Measurements from ENCODE around the gene ABCC11.

The ABCC11 gene

GRCh38 chr16:48274476-48274875 is 27.1 kb upstream of the ABCC11 start:
- no CpG with 5 or more reads among the region's 1 CpG for WGBS (ENCODE audit: insufficient coverage)
- no peaks in the 10 kb centered on the region for H3K9me3 ChIP-seq (ENCODE audit: control extremely low read depth in 1 of 5, control insufficient read depth in 4 of 5, insufficient read depth in 2 of 5, low read depth in 1 of 5, low read length in 4 of 5)
- no peak for DNase-seq
- ChIA-PET CTCF (no interaction called here), POLR2A (no interaction called here)
- H3K27ac ChIP-seq (ENCODE audit: insufficient read depth in 1 of 2, low read depth in 1 of 2, low read length in 2 of 2, poor library complexity in 1 of 2, severe bottlenecking in 2 of 2): no peak overlapping the region
- H3K4me1 ChIP-seq (ENCODE audit: control extremely low read depth in 1 of 4, control insufficient read depth in 4 of 4, insufficient read depth in 4 of 4, low read length in 3 of 4): peaks cover 0 to 4% (median under 1%) of the 10 kb centered on the region in 4 experiments
- no peak overlapping the region for H3K4me3 ChIP-seq (ENCODE audit: control insufficient read depth in 1 of 7, extremely low read depth in 1 of 7, insufficient read depth in 4 of 7, low read depth in 2 of 7, low read length in 6 of 7)
- peaks cover 15 to 43% (median 32%) of the 10 kb centered on the region in 4 experiments for H3K36me3 ChIP-seq (ENCODE audit: control insufficient read depth in 4 of 4, insufficient read depth in 4 of 4, low read length in 3 of 4)
- H3K27me3 ChIP-seq (replicated peaks in 2 of 5; ENCODE audit: control insufficient read depth in 4 of 5, insufficient read depth in 5 of 5, low read length in 4 of 5): no peaks in the 10 kb centered on the region

- no peak overlapping the region for H3K4me3 ChIP-seq (ENCODE audit: control insufficient read depth in 1 of 7, extremely low read depth in 1 of 7, insufficient read depth in 4 of 7, low read depth in 2 of 7, low read length in 6 of 7)
- H3K27me3 ChIP-seq (replicated peaks in 2 of 5; ENCODE audit: control insufficient read depth in 4 of 5, insufficient read depth in 5 of 5, low read length in 4 of 5): no peaks in the 10 kb centered on the region
- CTCF ChIA-PET: interaction anchor here (1.2 to 1.4 kb wide), 3 partner anchors 14 to 350 kb away, joined by 3 to 4 read pairs (median 3); no protein-coding TSS in a partner anchor
- peaks cover 15 to 38% (median 26%) of the 10 kb centered on the region in 4 experiments for H3K36me3 ChIP-seq (ENCODE audit: control insufficient read depth in 4 of 4, insufficient read depth in 4 of 4, low read length in 3 of 4)
- H3K4me1 ChIP-seq (ENCODE audit: control extremely low read depth in 1 of 4, control insufficient read depth in 4 of 4, insufficient read depth in 4 of 4, low read length in 3 of 4): no peaks in the 10 kb centered on the region
- WGBS (ENCODE audit: insufficient coverage): 97% methylated on average over 5 of the region's 8 CpGs
- H3K9me3 ChIP-seq (ENCODE audit: control extremely low read depth in 1 of 5, control insufficient read depth in 4 of 5, insufficient read depth in 2 of 5, low read depth in 1 of 5, low read length in 4 of 5): no peaks in the 10 kb centered on the region
- POLR2A ChIA-PET: no interaction called here
- H3K27ac ChIP-seq (ENCODE audit: insufficient read depth in 1 of 2, low read depth in 1 of 2, low read length in 2 of 2, poor library complexity in 1 of 2, severe bottlenecking in 2 of 2): no peak overlapping the region
- no peak for DNase-seq
Measured at GRCh38 chr16:48272837-48273421, 25.6 kb upstream of the ABCC11 start.

GRCh38 chr16:48271728-48272127 is 24.4 kb upstream of the ABCC11 start:
- CTCF ChIA-PET: interaction anchor here (1.4 kb wide), 1 partner anchor 15 kb away, joined by 3 read pairs; no protein-coding TSS in a partner anchor
- no peaks in the 10 kb centered on the region for H3K9me3 ChIP-seq (ENCODE audit: control extremely low read depth in 1 of 5, control insufficient read depth in 4 of 5, insufficient read depth in 2 of 5, low read depth in 1 of 5, low read length in 4 of 5)
- DNase-seq: peak in 1 of 3 donors; percentile 3
- no peaks in the 10 kb centered on the region for H3K4me1 ChIP-seq (ENCODE audit: control extremely low read depth in 1 of 4, control insufficient read depth in 4 of 4, insufficient read depth in 4 of 4, low read length in 3 of 4)
- H3K27ac ChIP-seq (ENCODE audit: insufficient read depth in 1 of 2, low read depth in 1 of 2, low read length in 2 of 2, poor library complexity in 1 of 2, severe bottlenecking in 2 of 2): no peak overlapping the region
- no peaks in the 10 kb centered on the region for H3K27me3 ChIP-seq (replicated peaks in 2 of 5; ENCODE audit: control insufficient read depth in 4 of 5, insufficient read depth in 5 of 5, low read length in 4 of 5)
- POLR2A ChIA-PET: no interaction called here
- H3K4me3 ChIP-seq (ENCODE audit: control insufficient read depth in 1 of 7, extremely low read depth in 1 of 7, insufficient read depth in 4 of 7, low read depth in 2 of 7, low read length in 6 of 7): no peak overlapping the region
- WGBS (ENCODE audit: insufficient coverage): 100% methylated on average over 2 of the region's 5 CpGs
- peaks cover 12 to 34% (median 24%) of the 10 kb centered on the region in 4 experiments for H3K36me3 ChIP-seq (ENCODE audit: control insufficient read depth in 4 of 4, insufficient read depth in 4 of 4, low read length in 3 of 4)

GRCh38 chr16:48269011-48269410 is 21.7 kb upstream of the ABCC11 start:
- Histone ChIP-seq H3K4me3 (ENCODE audit: control insufficient read depth in 1 of 7, extremely low read depth in 1 of 7, insufficient read depth in 4 of 7, low read depth in 2 of 7, low read length in 6 of 7) (no peak overlapping the region), H3K36me3 (ENCODE audit: control insufficient read depth in 4 of 4, insufficient read depth in 4 of 4, low read length in 3 of 4) (peaks cover 10 to 47% (median 17%) of the 10 kb centered on the region in 4 experiments), H3K27me3 (replicated peaks in 2 of 5; ENCODE audit: control insufficient read depth in 4 of 5, insufficient read depth in 5 of 5, low read length in 4 of 5) (no peaks in the 10 kb centered on the region), H3K9me3 (ENCODE audit: control extremely low read depth in 1 of 5, control insufficient read depth in 4 of 5, insufficient read depth in 2 of 5, low read depth in 1 of 5, low read length in 4 of 5) (peaks cover 0 to under 1% (median 0%) of the 10 kb centered on the region in 5 experiments), H3K4me1 (ENCODE audit: control extremely low read depth in 1 of 4, control insufficient read depth in 4 of 4, insufficient read depth in 4 of 4, low read length in 3 of 4) (no peaks in the 10 kb centered on the region), H3K27ac (ENCODE audit: insufficient read depth in 1 of 2, low read depth in 1 of 2, low read length in 2 of 2, poor library complexity in 1 of 2, severe bottlenecking in 2 of 2) (no peak overlapping the region)
- POLR2A ChIA-PET: no interaction called here
- CTCF ChIA-PET: interaction anchor here (1.2 kb wide), 1 partner anchor 9 kb away, joined by 3 read pairs; no protein-coding TSS in a partner anchor
- DNase-seq: no peak

- ChIA-PET CTCF (no interaction called here), POLR2A (no interaction called here)
- Histone ChIP-seq H3K27me3 (replicated peaks in 2 of 5; ENCODE audit: control insufficient read depth in 4 of 5, insufficient read depth in 5 of 5, low read length in 4 of 5) (no peaks in the 10 kb centered on the region), H3K9me3 (ENCODE audit: control extremely low read depth in 1 of 5, control insufficient read depth in 4 of 5, insufficient read depth in 2 of 5, low read depth in 1 of 5, low read length in 4 of 5) (peaks cover 0 to 9% (median 5%) of the 10 kb centered on the region in 5 experiments), H3K27ac (ENCODE audit: insufficient read depth in 1 of 2, low read depth in 1 of 2, low read length in 2 of 2, poor library complexity in 1 of 2, severe bottlenecking in 2 of 2) (no peak overlapping the region), H3K4me1 (ENCODE audit: control extremely low read depth in 1 of 4, control insufficient read depth in 4 of 4, insufficient read depth in 4 of 4, low read length in 3 of 4) (no peaks in the 10 kb centered on the region), H3K36me3 (ENCODE audit: control insufficient read depth in 4 of 4, insufficient read depth in 4 of 4, low read length in 3 of 4) (peaks cover 21 to 73% (median 39%) of the 10 kb centered on the region in 4 experiments), H3K4me3 (ENCODE audit: control insufficient read depth in 1 of 7, extremely low read depth in 1 of 7, insufficient read depth in 4 of 7, low read depth in 2 of 7, low read length in 6 of 7) (no peak overlapping the region)
- DNase-seq: no peak
- WGBS (ENCODE audit: insufficient coverage): no CpG with 5 or more reads among the region's 2 CpGs
Measured at GRCh38 chr16:48262631-48263030, 15.3 kb upstream of the ABCC11 start.

- 100% methylated on average over 1 of the region's 1 CpG for WGBS (ENCODE audit: insufficient coverage)
- H3K9me3 ChIP-seq (ENCODE audit: control extremely low read depth in 1 of 5, control insufficient read depth in 4 of 5, insufficient read depth in 2 of 5, low read depth in 1 of 5, low read length in 4 of 5): peaks cover 0 to 9% (median 5%) of the 10 kb centered on the region in 5 experiments
- POLR2A ChIA-PET: no interaction called here
- no peak overlapping the region for H3K27ac ChIP-seq (ENCODE audit: insufficient read depth in 1 of 2, low read depth in 1 of 2, low read length in 2 of 2, poor library complexity in 1 of 2, severe bottlenecking in 2 of 2)
- CTCF ChIA-PET: no interaction called here
- H3K27me3 ChIP-seq (replicated peaks in 2 of 5; ENCODE audit: control insufficient read depth in 4 of 5, insufficient read depth in 5 of 5, low read length in 4 of 5): no peaks in the 10 kb centered on the region
- no peak for DNase-seq
- peaks cover 18 to 72% (median 41%) of the 10 kb centered on the region in 4 experiments for H3K36me3 ChIP-seq (ENCODE audit: control insufficient read depth in 4 of 4, insufficient read depth in 4 of 4, low read length in 3 of 4)
- H3K4me3 ChIP-seq (ENCODE audit: control insufficient read depth in 1 of 7, extremely low read depth in 1 of 7, insufficient read depth in 4 of 7, low read depth in 2 of 7, low read length in 6 of 7): no peak overlapping the region
- no peaks in the 10 kb centered on the region for H3K4me1 ChIP-seq (ENCODE audit: control extremely low read depth in 1 of 4, control insufficient read depth in 4 of 4, insufficient read depth in 4 of 4, low read length in 3 of 4)
Measured at GRCh38 chr16:48261569-48261968, 14.2 kb upstream of the ABCC11 start.

- ChIA-PET CTCF (no interaction called here), POLR2A (no interaction called here)
- DNase-seq: no peak
- 100% methylated on average over 1 of the region's 7 CpGs for WGBS (ENCODE audit: insufficient coverage)
- H3K27ac ChIP-seq (ENCODE audit: insufficient read depth in 1 of 2, low read depth in 1 of 2, low read length in 2 of 2, poor library complexity in 1 of 2, severe bottlenecking in 2 of 2): no peak overlapping the region
- H3K4me1 ChIP-seq (ENCODE audit: control extremely low read depth in 1 of 4, control insufficient read depth in 4 of 4, insufficient read depth in 4 of 4, low read length in 3 of 4): no peaks in the 10 kb centered on the region
- H3K4me3 ChIP-seq (ENCODE audit: control insufficient read depth in 1 of 7, extremely low read depth in 1 of 7, insufficient read depth in 4 of 7, low read depth in 2 of 7, low read length in 6 of 7): no peak overlapping the region
- H3K27me3 ChIP-seq (replicated peaks in 2 of 5; ENCODE audit: control insufficient read depth in 4 of 5, insufficient read depth in 5 of 5, low read length in 4 of 5): no peaks in the 10 kb centered on the region
- H3K36me3 ChIP-seq (ENCODE audit: control insufficient read depth in 4 of 4, insufficient read depth in 4 of 4, low read length in 3 of 4): peaks cover 19 to 62% (median 39%) of the 10 kb centered on the region in 4 experiments
- no peaks in the 10 kb centered on the region for H3K9me3 ChIP-seq (ENCODE audit: control extremely low read depth in 1 of 5, control insufficient read depth in 4 of 5, insufficient read depth in 2 of 5, low read depth in 1 of 5, low read length in 4 of 5)
Measured at GRCh38 chr16:48256579-48257177, 9.3 kb upstream of the ABCC11 start.

All from common myeloid progenitor, CD34-positive (primary cell).